CD14-positive monocyte (primary cell): ENCODE data around the gene CBX1. TPM values are rescaled to one million over a fixed set of nuclear protein-coding genes. Genes with fewer than 3 reads are reported as not detected.

Source experiments
- DNase-seq, 3 donors: peaks; one replicate each; pipeline ENCODE4 v3.0.0-alpha.2; 2011 to 2022
- H2AFZ ChIP-seq: 2 replicates; pipeline ENCODE4 v1.6.0; 2012; ENCODE audit warnings: mild to moderate bottlenecking, low read depth, low read length, inconsistent platforms; ENCODE audit not compliant: insufficient read depth, poor library complexity, severe bottlenecking
- H3K27ac ChIP-seq, 2 donors: 1 replicate in 1 of 2; 2 replicates in 1 of 2; pipeline ENCODE4 v1.5.1; 2012 to 2013; ENCODE audit warnings: low read length in 2 of 2, control low read depth in 1 of 2, inconsistent platforms in 1 of 2, low read depth in 1 of 2, mild to moderate bottlenecking in 1 of 2
- H3K27me3 ChIP-seq, 2 donors: one replicate each; pipeline versions ENCODE4 v1.6.0 to v1.6.1; 2011 to 2013; ENCODE audit warnings: low read length in 2 of 2; ENCODE audit not compliant: control insufficient read depth in 2 of 2, insufficient read depth in 2 of 2
- H3K36me3 ChIP-seq, 2 donors: replicated peaks in 1 of 2; 1 replicate in 1 of 2; 2 replicates in 1 of 2; pipeline versions ENCODE4 v1.5.1 to v1.6.1; 2012 to 2013; ENCODE audit warnings: low read length in 2 of 2, control low read depth in 1 of 2, inconsistent platforms in 1 of 2, mild to moderate bottlenecking in 1 of 2; ENCODE audit not compliant: insufficient read depth in 2 of 2, control insufficient read depth in 1 of 2
- H3K4me1 ChIP-seq, 2 donors: 1 replicate in 1 of 2; 2 replicates in 1 of 2; pipeline versions ENCODE4 v1.5.1 to v1.6.1; 2012 to 2013; ENCODE audit warnings: low read length in 2 of 2, control low read depth in 1 of 2, inconsistent platforms in 1 of 2, mild to moderate bottlenecking in 1 of 2, moderate library complexity in 1 of 2; ENCODE audit not compliant: insufficient read depth in 2 of 2, control insufficient read depth in 1 of 2
- H3K4me2 ChIP-seq: replicated peaks from 2 replicates; pipeline ENCODE3; 2012; ENCODE audit warnings: low read length, moderate library complexity, mild to moderate bottlenecking; ENCODE audit not compliant: poor library complexity, severe bottlenecking; ENCODE audit errors: extremely low read depth
- H3K4me3 ChIP-seq, 3 experiments: fragments of 200-600 bp in 1 of 3; sonication (generic) in 1 of 3; replicated peaks in 1 of 3; 1 replicate in 2 of 3; 2 replicates in 1 of 3; pipeline ENCODE4 v1.5.1; 2011 to 2013; ENCODE audit warnings: low read length in 3 of 3, mild to moderate bottlenecking in 3 of 3, control low read depth in 2 of 3, low read depth in 2 of 3, inconsistent platforms in 1 of 3, moderate library complexity in 1 of 3
- H3K79me2 ChIP-seq: 2 replicates; pipeline ENCODE4 v1.6.0; 2012; ENCODE audit warnings: mild to moderate bottlenecking, control low read depth, inconsistent platforms, low read length, moderate library complexity; ENCODE audit not compliant: insufficient read depth
- H3K9ac ChIP-seq: 2 replicates; pipeline ENCODE4 v1.6.0; 2017; ENCODE audit warnings: low read length, mild to moderate bottlenecking; ENCODE audit not compliant: insufficient read depth, poor library complexity, severe bottlenecking
- H3K9me3 ChIP-seq, 2 donors: replicated peaks in 1 of 2; 1 replicate in 1 of 2; 2 replicates in 1 of 2; pipeline versions ENCODE4 v1.5.1 to v1.6.1; 2012 to 2013; ENCODE audit warnings: low read length in 2 of 2, control low read depth in 1 of 2; ENCODE audit not compliant: control insufficient read depth in 1 of 2, insufficient read depth in 1 of 2
- H4K20me1 ChIP-seq: 2 replicates; pipeline ENCODE4 v1.6.0; 2012; ENCODE audit warnings: mild to moderate bottlenecking, low read length, control low read depth, moderate library complexity; ENCODE audit not compliant: insufficient read depth
- H3K27ac Mint-ChIP-seq, 7 donors: one replicate each; pipeline ENCODE4 v1.8.0; 2020; ENCODE audit warnings: mild to moderate bottlenecking in 7 of 7, mixed read lengths in 7 of 7, moderate library complexity in 6 of 7, inconsistent platforms in 2 of 7
- H3K27me3 Mint-ChIP-seq, 3 donors: one replicate each; pipeline ENCODE4 v1.8.0; 2021 to 2022; ENCODE audit warnings: low read depth in 3 of 3, mild to moderate bottlenecking in 3 of 3, mixed read lengths in 3 of 3, moderate library complexity in 3 of 3, inconsistent platforms in 1 of 3
- H3K36me3 Mint-ChIP-seq, 2 donors: one replicate each; pipeline ENCODE4 v1.8.0; 2020; ENCODE audit warnings: mixed read lengths in 2 of 2, inconsistent platforms in 1 of 2, mild to moderate bottlenecking in 1 of 2
- H3K4me1 Mint-ChIP-seq: one replicate; pipeline ENCODE4 v1.8.0; 2020; ENCODE audit warnings: mild to moderate bottlenecking, mixed read lengths
- H3K4me3 Mint-ChIP-seq, 2 donors: one replicate each; pipeline ENCODE4 v1.8.0; 2020; ENCODE audit warnings: mild to moderate bottlenecking in 2 of 2, mixed read lengths in 2 of 2, moderate library complexity in 1 of 2
- H3K9me3 Mint-ChIP-seq, 7 donors: one replicate each; pipeline ENCODE4 v1.8.0; 2020 to 2022; ENCODE audit warnings: mixed read lengths in 7 of 7, mild to moderate bottlenecking in 6 of 7, moderate library complexity in 6 of 7, inconsistent platforms in 2 of 7
- CTCF ChIP-seq: fragments of 200-600 bp; IDR thresholded peaks from one replicate; pipeline ENCODE4 v1.8.0; 2022; ENCODE audit warnings: antibody characterized with exemption, mild to moderate bottlenecking
- WGBS: methylation state at CpG from one replicate; pipeline ENCODE4 v1.1.5; 2013; ENCODE audit warnings: missing lambda C conversion rate; ENCODE audit not compliant: insufficient coverage; 5-methylcytosine and 5-hydroxymethylcytosine counted together
- intact Hi-C, 2 donors: fragments of 100-400 bp; cut with micrococcal nuclease; formaldehyde crosslinking; loops; one replicate each; pipeline versions ENCODE4 v1.15.0 to v1.15.1; 2023
- polyA minus RNA-seq: library from RNA; depleted of rRNA, polyadenylated mRNA; stranded (reverse); fragments of >200 nt; gene quantifications from 2 replicates; pipeline ENCODE4 v1.2.3, GENCODE V29; 2012
- polyA plus RNA-seq, 3 donors: library from polyadenylated mRNA; depleted of rRNA in 1 of 3; unstranded in 2 of 3; stranded (reverse) in 1 of 3; fragments of 300-500 nt in 2 of 3; fragments of >200 nt in 1 of 3; fragmentation: Illumina TruSeq in 2 of 3; gene quantifications; 1 replicate in 2 of 3; 2 replicates in 1 of 3; pipeline ENCODE4 v1.2.3, GENCODE V29; 2012 to 2021
- total RNA-seq, 12 experiments: library from RNA in 1 of 12; stranded (reverse) in 1 of 12; fragments of 120-200 nt in 1 of 12; gene quantifications; one replicate each; pipeline ENCODE4 v1.2.4 and lab custom pipeline; 2013 to 2026; ENCODE audit warnings: mixed read lengths in 6 of 12, inconsistent platforms in 1 of 12

CBX1 gene
- total RNA-seq (2013): 37.6 TPM
- 10 to 100 TPM; 12.5 to 18.2 (median 17.2) TPM for polyA plus RNA-seq
- polyA minus RNA-seq: 7.5 and 9.6 TPM in 2 replicates
- 2.3 to 23.4 (median 14.6) reads per million in 11 experiments for total RNA-seq (lab: John Stamatoyannopoulos, UW)

- peaks cover 0 to 6% (median 0%) of the 10 kb centered on the region in 3 donors for H3K27me3 Mint-ChIP-seq
- H3K4me3 Mint-ChIP-seq: peak within 1 kb of the TSS; percentile 89 to 94
- peaks cover 50% of the 10 kb centered on the region for H3K79me2 ChIP-seq
- peak; percentile 79 to 86 (median 83) for DNase-seq
- peak within 1 kb of the TSS; percentile 69 for H3K9ac ChIP-seq
- peak within 1 kb of the TSS; percentile 97 for H3K4me2 ChIP-seq
- intact Hi-C loops: loop anchor here in 1 of 2 donors (5.0 to 10.0 kb wide), 2 partner anchors 54 to 126 kb away; partner anchors contain the start of genes CDK5RAP3 and NFE2L1
- H3K9me3 ChIP-seq: peaks cover 0 to 6% of the 10 kb centered on the region in 2 donors
- H3K36me3 Mint-ChIP-seq: peaks cover 2 to 4% of the 10 kb centered on the region in 2 donors
- peaks cover 28% of the 10 kb centered on the region for H4K20me1 ChIP-seq
- H3K27ac Mint-ChIP-seq: peak within 1 kb of the TSS; percentile 64 to 87 (median 85)
- peak within 1 kb of the TSS; percentile 39 to 61 for H3K27ac ChIP-seq
- peaks cover 35 to 46% of the 10 kb centered on the region in 2 donors for H3K4me1 ChIP-seq
- H3K4me3 ChIP-seq: peak within 1 kb of the TSS; percentile 62 to 86 (median 72)
- H3K4me1 Mint-ChIP-seq: peaks cover 41% of the 10 kb centered on the region
- no peaks in the 10 kb centered on the region for H3K27me3 ChIP-seq
- peak within 1 kb of the TSS; percentile 91 for H2AFZ ChIP-seq
- under 1% methylated on average over 78 of the region's 79 CpGs for WGBS
- no peak for TF ChIP-seq CTCF
- H3K9me3 Mint-ChIP-seq: peaks cover 0 to 13% (median 7%) of the 10 kb centered on the region in 7 donors
- no peaks in the 10 kb centered on the region for H3K36me3 ChIP-seq
These were observed at the start of gene CBX1 for GRCh38 chr17:48101012-48101720. TSS of gene CBX1 (minus strand) at chr17:48101478. CDS start at chr17:48077004, 24,474 bp downstream.

- Histone ChIP-seq H3K79me2 (no peaks in the 10 kb centered on the region), H3K9me3 (no peaks in the 10 kb centered on the region), H3K4me2 (no peak overlapping the region), H3K4me3 (no peak overlapping the region), H2AFZ (no peak overlapping the region), H3K4me1 (no peaks in the 10 kb centered on the region), H3K9ac (no peak overlapping the region), H3K27ac (no peak overlapping the region), H3K36me3 (no peaks in the 10 kb centered on the region), H3K27me3 (peaks cover 23 to 36% of the 10 kb centered on the region in 2 donors), H4K20me1 (no peaks in the 10 kb centered on the region)
- Mint-ChIP-seq H3K4me1 (peaks cover 5% of the 10 kb centered on the region), H3K27ac (no peak overlapping the region), H3K9me3 (no peaks in the 10 kb centered on the region), H3K4me3 (peak overlapping the region in 1 of 2 donors; percentile 2), H3K36me3 (no peaks in the 10 kb centered on the region), H3K27me3 (peaks cover 37 to 50% (median 37%) of the 10 kb centered on the region in 3 donors)
- no peak for TF ChIP-seq CTCF
- no peak for DNase-seq
- 100% methylated on average over 3 of the region's 11 CpGs for WGBS
- intact Hi-C loops: no loop called here
These were observed 49.3 kb upstream of the CBX1 start for GRCh38 chr17:48150597-48151001.
